HCT116 (cell line): ENCODE measurements around the gene MOK. TPM values are rescaled to one million over a fixed set of nuclear protein-coding genes. Genes with fewer than 3 reads are reported as not detected.
"Not testable (repeated sequence)": the region's sequence is repeated elsewhere in the genome, so short reads cannot be mapped to it uniquely, and the experiment has no call there.

Experiments used
- ATAC-seq: fragments of 200-7000 bp; cut with Tn5 transposase; 2 replicates; pipeline ENCODE4 v1.9.1; 2020; ENCODE audit warnings: mild to moderate bottlenecking, moderate library complexity
- BruUV-seq: library from RNA; stranded (reverse); fragments of 400-500 nt; replicated peaks from 2 replicates; lab custom pipeline; 2021; lab: Mats Ljungman, UMichigan
- CTCF ChIA-PET: fragments of 300-600 bp; sonication (Branson Sonifier 250); formaldehyde crosslinking; loops from one replicate; lab custom pipeline; 2021; ENCODE audit warnings: antibody characterized with exemption; lab: Charles Lee
- POLR2A ChIA-PET: fragments of 300-600, 350-600 bp; sonication (Branson Sonifier 250); formaldehyde crosslinking; loops from one replicate; lab custom pipeline; 2021; ENCODE audit warnings: antibody characterized with exemption; lab: Charles Lee
- RAD21 ChIA-PET, 2 experiments: fragments of 300-600 bp; sonication (Branson Sonifier 250); formaldehyde crosslinking; loops; one replicate each; lab custom pipeline; 2023; ENCODE audit warnings: low total read pairs in 2 of 2; ENCODE audit not compliant: uncharacterized antibody in 2 of 2, unreplicated experiment in 2 of 2, low non-redundant PET in 1 of 2; lab: Charles Lee
- DNase-seq: peaks from one replicate; pipeline ENCODE4 v3.0.0-alpha.2; 2010; ENCODE audit warnings: low read depth, low spot score
- H2AFZ ChIP-seq: fragments of 200-600 bp; shearing (Covaris generic), sonication (generic); 2 replicates; pipeline ENCODE4 v1.6.1; 2017; ENCODE audit warnings: low read depth, mixed run types, mixed read lengths, antibody characterized with exemption, low read length; ENCODE audit not compliant: poor library complexity, severe bottlenecking
- H3K27ac ChIP-seq: 2 replicates; pipeline ENCODE4 v1.5.1; 2012; ENCODE audit warnings: low read depth, low read length
- H3K27me3 ChIP-seq: fragments of 200-600 bp; sonication (generic); 2 replicates; pipeline ENCODE4 v1.6.1; 2016; ENCODE audit warnings: mixed run types, low read length, mixed read lengths; ENCODE audit not compliant: insufficient read depth
- H3K36me3 ChIP-seq, 2 experiments: fragments of 200-500 bp in 1 of 2; fragments of 200-600 bp in 1 of 2; sonication (Bioruptor generic) in 1 of 2; sonication (generic) in 1 of 2; 2 replicates each; pipeline versions ENCODE4 v1.5.1 to v1.6.1; 2014 to 2016; ENCODE audit warnings: low read length in 2 of 2, inconsistent platforms in 1 of 2, mixed read lengths in 1 of 2, mixed run types in 1 of 2; ENCODE audit not compliant: insufficient read depth in 2 of 2, control insufficient read depth in 1 of 2
- H3K4me1 ChIP-seq, 2 experiments: fragments of 200-600 bp in 1 of 2; sonication (generic) in 1 of 2; 2 replicates each; pipeline versions ENCODE4 v1.5.1 to v1.6.1; 2012 to 2017; ENCODE audit warnings: low read length in 2 of 2, inconsistent platforms in 1 of 2, mild to moderate bottlenecking in 1 of 2, mixed read lengths in 1 of 2, mixed run types in 1 of 2, moderate library complexity in 1 of 2; ENCODE audit not compliant: insufficient read depth in 2 of 2, control insufficient read depth in 1 of 2
- H3K4me2 ChIP-seq: fragments of 200-600 bp; sonication (generic); 2 replicates; pipeline ENCODE4 v1.6.1; 2017; ENCODE audit warnings: mixed run types, low read length, mixed read lengths
- H3K4me3 ChIP-seq, 2 experiments: fragments of 200-600 bp in 1 of 2; sonication (generic) in 1 of 2; replicated peaks in 1 of 2; 2 replicates each; pipeline ENCODE4 v1.5.1; 2011 to 2016; ENCODE audit warnings: low read length in 2 of 2, control low read depth in 1 of 2, low read depth in 1 of 2, mild to moderate bottlenecking in 1 of 2, mixed read lengths in 1 of 2, mixed run types in 1 of 2
- H3K79me2 ChIP-seq: fragments of 200-600 bp; sonication (generic); 2 replicates; pipeline ENCODE4 v1.6.1; 2017; ENCODE audit warnings: mild to moderate bottlenecking, mixed run types, low read length, moderate library complexity, mixed read lengths; ENCODE audit not compliant: insufficient read depth
- H3K9ac ChIP-seq: fragments of 200-600 bp; sonication (generic); 2 replicates; pipeline ENCODE4 v1.6.1; 2016; ENCODE audit warnings: low read length, mixed read lengths
- H3K9me2 ChIP-seq: fragments of 200-600 bp; sonication (generic), shearing (Covaris generic); 2 replicates; pipeline ENCODE4 v1.6.1; 2017; ENCODE audit warnings: mixed run types, mild to moderate bottlenecking, moderate library complexity; ENCODE audit not compliant: insufficient read depth
- H3K9me3 ChIP-seq, 2 experiments: fragments of 200-500 bp in 1 of 2; fragments of 200-600 bp in 1 of 2; sonication (Bioruptor generic) in 1 of 2; sonication (generic) in 1 of 2; 2 replicates each; pipeline ENCODE4 v1.6.1; 2014 to 2017; ENCODE audit warnings: low read length in 2 of 2, mixed read lengths in 2 of 2, inconsistent platforms in 1 of 2, low read depth in 1 of 2, mild to moderate bottlenecking in 1 of 2, mixed run types in 1 of 2, moderate library complexity in 1 of 2; ENCODE audit not compliant: control insufficient read depth in 1 of 2, insufficient read depth in 1 of 2
- H4K20me1 ChIP-seq: fragments of 200-600 bp; sonication (generic), shearing (Covaris generic); 2 replicates; pipeline ENCODE4 v1.6.1; 2017; ENCODE audit warnings: mixed run types, mild to moderate bottlenecking, moderate library complexity; ENCODE audit not compliant: insufficient read depth
- CBX3 ChIP-seq: IDR thresholded peaks from 2 replicates; pipeline ENCODE4 v1.6.1; 2012; ENCODE audit warnings: low read depth
- CEBPB ChIP-seq: IDR thresholded peaks from 2 replicates; pipeline ENCODE4 v1.6.1; 2012; ENCODE audit warnings: low read depth
- EGR1 ChIP-seq: IDR thresholded peaks from 2 replicates; pipeline ENCODE4 v1.6.1; 2012; ENCODE audit warnings: low read depth
- ELF1 ChIP-seq: IDR thresholded peaks from 2 replicates; pipeline ENCODE4 v1.6.1; 2012; ENCODE audit warnings: low read depth, borderline replicate concordance
- EZH2 ChIP-seq: fragments of 200-600 bp; sonication (generic); IDR thresholded peaks from 2 replicates; pipeline ENCODE4 v1.6.1; 2017; ENCODE audit warnings: antibody characterized with exemption, mixed run types
- FOSL1 ChIP-seq: IDR thresholded peaks from 2 replicates; pipeline ENCODE4 v1.6.1; 2012; ENCODE audit warnings: low read depth
- JUND ChIP-seq: IDR thresholded peaks from 2 replicates; pipeline ENCODE4 v1.6.1; 2012
- POLR2A ChIP-seq: IDR thresholded peaks from 2 replicates; pipeline ENCODE4 v1.7.0; 2011; ENCODE audit warnings: borderline replicate concordance; ENCODE audit not compliant: insufficient read depth, insufficient read length; ENCODE audit errors: extremely low read depth
- POLR2AphosphoS5 ChIP-seq: IDR thresholded peaks from 2 replicates; pipeline ENCODE4 v1.6.1; 2011; ENCODE audit warnings: mild to moderate bottlenecking, low read depth, low read length, moderate library complexity
- SIN3A ChIP-seq: IDR thresholded peaks from 2 replicates; pipeline ENCODE4 v1.6.1; 2012; ENCODE audit warnings: low read depth
- SP1 ChIP-seq: IDR thresholded peaks from 2 replicates; pipeline ENCODE4 v1.6.1; 2012; ENCODE audit warnings: low read depth
- SRF ChIP-seq: IDR thresholded peaks from 2 replicates; pipeline ENCODE4 v1.6.1; 2012; ENCODE audit warnings: low read depth
- YY1 ChIP-seq: IDR thresholded peaks from 2 replicates; pipeline ENCODE4 v1.6.1; 2011; ENCODE audit warnings: low read length, low read depth, moderate library complexity, mild to moderate bottlenecking; ENCODE audit not compliant: insufficient replicate concordance; ENCODE audit errors: extremely low read depth
- ZFX ChIP-seq: fragments of 450-650 bp; IDR thresholded peaks from 2 replicates; pipeline ENCODE4 v1.6.1; 2017
- intact Hi-C: fragments of 100-400 bp; cut with micrococcal nuclease; formaldehyde crosslinking; loops from 2 replicates; pipeline ENCODE4 v1.10.0; 2022
- total RNA-seq: library from RNA; stranded (reverse); gene quantifications from one replicate; pipeline ENCODE4 v1.2.1, GENCODE V29; 2021; ENCODE audit not compliant: unreplicated experiment
- TF ChIP-seq, protein P1 (sequence below): IDR thresholded peaks from 2 replicates; pipeline ENCODE4 v1.6.1; 2012; ENCODE audit warnings: low read depth
- TF ChIP-seq, protein P2 (sequence below): IDR thresholded peaks from 2 replicates; pipeline ENCODE4 v1.6.1; 2011; ENCODE audit warnings: mild to moderate bottlenecking, low read length, moderate library complexity; ENCODE audit not compliant: insufficient replicate concordance; ENCODE audit errors: extremely low read depth
- TF ChIP-seq, protein P3 (sequence below): IDR thresholded peaks from 2 replicates; pipeline ENCODE4 v1.6.1; 2012
- TF ChIP-seq, protein P4 (sequence below): IDR thresholded peaks from 2 replicates; pipeline ENCODE4 v1.6.1; 2012

MOK gene
- total RNA-seq, 1 experiment from 2014 or later = 9.4 TPM

DNA sequence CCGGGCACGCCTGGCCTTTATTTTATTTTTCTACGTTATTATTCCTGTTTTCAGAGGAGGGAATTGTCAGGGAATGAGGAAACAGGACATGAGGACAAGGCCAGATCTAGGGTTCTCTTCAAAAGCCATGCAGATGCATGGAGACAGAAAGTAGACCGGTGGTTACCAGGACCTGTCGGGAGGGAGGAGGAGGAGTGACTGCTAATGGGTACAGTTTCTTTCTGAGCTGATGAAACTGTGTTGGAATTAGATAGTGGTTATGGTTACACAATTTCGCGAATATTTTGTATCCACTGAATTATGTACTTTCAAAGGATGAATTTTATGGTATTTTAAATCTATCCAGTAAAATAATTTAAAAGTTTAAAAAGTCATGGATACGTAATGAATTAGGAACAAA is 25.8 kb upstream of the MOK start:
- H3K4me2 ChIP-seq = no peak overlapping the region
- H4K20me1 ChIP-seq = no peaks in the 10 kb centered on the region
- intact Hi-C loops = no loop called here
- no TSS peak for BruUV-seq
- no peak for ATAC-seq
- POLR2A ChIA-PET = no interaction called here
- no peaks in the 10 kb centered on the region for H3K79me2 ChIP-seq
- H3K4me3 ChIP-seq = no peak overlapping the region
- no peaks in the 10 kb centered on the region for H3K9me2 ChIP-seq
- CTCF ChIA-PET = no interaction called here
- RAD21 ChIA-PET = no interaction called here
- no peak for TF ChIP-seq POLR2A
- TF ChIP-seq CEBPB = no peak
- no peak for TF ChIP-seq JUND
- TF ChIP-seq, protein P1, sequence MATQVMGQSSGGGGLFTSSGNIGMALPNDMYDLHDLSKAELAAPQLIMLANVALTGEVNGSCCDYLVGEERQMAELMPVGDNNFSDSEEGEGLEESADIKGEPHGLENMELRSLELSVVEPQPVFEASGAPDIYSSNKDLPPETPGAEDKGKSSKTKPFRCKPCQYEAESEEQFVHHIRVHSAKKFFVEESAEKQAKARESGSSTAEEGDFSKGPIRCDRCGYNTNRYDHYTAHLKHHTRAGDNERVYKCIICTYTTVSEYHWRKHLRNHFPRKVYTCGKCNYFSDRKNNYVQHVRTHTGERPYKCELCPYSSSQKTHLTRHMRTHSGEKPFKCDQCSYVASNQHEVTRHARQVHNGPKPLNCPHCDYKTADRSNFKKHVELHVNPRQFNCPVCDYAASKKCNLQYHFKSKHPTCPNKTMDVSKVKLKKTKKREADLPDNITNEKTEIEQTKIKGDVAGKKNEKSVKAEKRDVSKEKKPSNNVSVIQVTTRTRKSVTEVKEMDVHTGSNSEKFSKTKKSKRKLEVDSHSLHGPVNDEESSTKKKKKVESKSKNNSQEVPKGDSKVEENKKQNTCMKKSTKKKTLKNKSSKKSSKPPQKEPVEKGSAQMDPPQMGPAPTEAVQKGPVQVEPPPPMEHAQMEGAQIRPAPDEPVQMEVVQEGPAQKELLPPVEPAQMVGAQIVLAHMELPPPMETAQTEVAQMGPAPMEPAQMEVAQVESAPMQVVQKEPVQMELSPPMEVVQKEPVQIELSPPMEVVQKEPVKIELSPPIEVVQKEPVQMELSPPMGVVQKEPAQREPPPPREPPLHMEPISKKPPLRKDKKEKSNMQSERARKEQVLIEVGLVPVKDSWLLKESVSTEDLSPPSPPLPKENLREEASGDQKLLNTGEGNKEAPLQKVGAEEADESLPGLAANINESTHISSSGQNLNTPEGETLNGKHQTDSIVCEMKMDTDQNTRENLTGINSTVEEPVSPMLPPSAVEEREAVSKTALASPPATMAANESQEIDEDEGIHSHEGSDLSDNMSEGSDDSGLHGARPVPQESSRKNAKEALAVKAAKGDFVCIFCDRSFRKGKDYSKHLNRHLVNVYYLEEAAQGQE = no peak
- TF ChIP-seq SP1 = no peak
- no peak for TF ChIP-seq SRF
- no peak for TF ChIP-seq SIN3A
- TF ChIP-seq, protein P2, sequence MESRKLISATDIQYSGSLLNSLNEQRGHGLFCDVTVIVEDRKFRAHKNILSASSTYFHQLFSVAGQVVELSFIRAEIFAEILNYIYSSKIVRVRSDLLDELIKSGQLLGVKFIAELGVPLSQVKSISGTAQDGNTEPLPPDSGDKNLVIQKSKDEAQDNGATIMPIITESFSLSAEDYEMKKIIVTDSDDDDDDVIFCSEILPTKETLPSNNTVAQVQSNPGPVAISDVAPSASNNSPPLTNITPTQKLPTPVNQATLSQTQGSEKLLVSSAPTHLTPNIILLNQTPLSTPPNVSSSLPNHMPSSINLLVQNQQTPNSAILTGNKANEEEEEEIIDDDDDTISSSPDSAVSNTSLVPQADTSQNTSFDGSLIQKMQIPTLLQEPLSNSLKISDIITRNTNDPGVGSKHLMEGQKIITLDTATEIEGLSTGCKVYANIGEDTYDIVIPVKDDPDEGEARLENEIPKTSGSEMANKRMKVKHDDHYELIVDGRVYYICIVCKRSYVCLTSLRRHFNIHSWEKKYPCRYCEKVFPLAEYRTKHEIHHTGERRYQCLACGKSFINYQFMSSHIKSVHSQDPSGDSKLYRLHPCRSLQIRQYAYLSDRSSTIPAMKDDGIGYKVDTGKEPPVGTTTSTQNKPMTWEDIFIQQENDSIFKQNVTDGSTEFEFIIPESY = no peak
- TF ChIP-seq, protein P3, sequence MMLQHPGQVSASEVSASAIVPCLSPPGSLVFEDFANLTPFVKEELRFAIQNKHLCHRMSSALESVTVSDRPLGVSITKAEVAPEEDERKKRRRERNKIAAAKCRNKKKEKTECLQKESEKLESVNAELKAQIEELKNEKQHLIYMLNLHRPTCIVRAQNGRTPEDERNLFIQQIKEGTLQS = no peak
- no peak for TF ChIP-seq ELF1
- no peak for TF ChIP-seq CBX3
- TF ChIP-seq, protein P4, sequence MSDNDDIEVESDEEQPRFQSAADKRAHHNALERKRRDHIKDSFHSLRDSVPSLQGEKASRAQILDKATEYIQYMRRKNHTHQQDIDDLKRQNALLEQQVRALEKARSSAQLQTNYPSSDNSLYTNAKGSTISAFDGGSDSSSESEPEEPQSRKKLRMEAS = no peak
- TF ChIP-seq EZH2 = no peak
- TF ChIP-seq ZFX = no peak
- no peak for TF ChIP-seq YY1
- no peak for TF ChIP-seq FOSL1
- TF ChIP-seq EGR1 = no peak
- TF ChIP-seq POLR2AphosphoS5 = no peak
- no peaks in the 10 kb centered on the region for H3K27me3 ChIP-seq
- DNase-seq = no peak
- H3K27ac ChIP-seq = no peak overlapping the region
- H3K4me1 ChIP-seq = no peaks in the 10 kb centered on the region
- H3K9me3 ChIP-seq = no peaks in the 10 kb centered on the region
- no peak overlapping the region for H3K9ac ChIP-seq
- peaks cover 5 to 10% of the 10 kb centered on the region in 2 experiments; a peak in 3 of 4 replicates for H3K36me3 ChIP-seq
- H2AFZ ChIP-seq = no peak overlapping the region

DNA sequence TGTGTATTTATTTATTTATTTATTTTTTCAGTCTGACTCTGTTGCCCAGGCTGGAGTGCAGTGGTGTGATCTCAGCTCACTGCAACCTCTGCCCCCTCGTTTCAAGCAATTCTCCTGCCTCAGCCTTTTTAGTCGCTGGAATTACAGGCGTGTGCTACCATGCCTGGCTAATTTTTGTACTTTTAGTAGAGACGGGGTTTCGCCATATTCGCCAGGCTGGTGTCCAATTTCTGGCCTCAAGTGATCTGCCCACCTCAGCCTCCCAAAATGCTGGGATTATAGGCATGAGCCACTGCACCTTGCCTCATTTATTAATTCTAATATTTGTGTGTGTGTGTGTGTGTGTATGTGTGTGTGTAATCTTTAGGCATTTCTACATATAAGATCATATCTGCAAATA is 24.4 kb upstream of the MOK start:
- H2AFZ ChIP-seq, H3K4me3 ChIP-seq, H4K20me1 ChIP-seq, H3K4me1 ChIP-seq, H3K9ac ChIP-seq, H3K9me3 ChIP-seq, intact Hi-C loops, H3K4me2 ChIP-seq, CTCF ChIA-PET, H3K27me3 ChIP-seq, ATAC-seq, H3K9me2 ChIP-seq, H3K79me2 ChIP-seq, H3K36me3 ChIP-seq, DNase-seq, RAD21 ChIA-PET, BruUV-seq, H3K27ac ChIP-seq: not testable (repeated sequence)
- POLR2A ChIA-PET = interaction anchor here (0.6 kb wide), 1 partner anchor 181 kb away, joined by 3 read pairs; no protein-coding TSS in a partner anchor
